K562 (cell line): ENCODE results near the gene BEST2. TPM values are rescaled to one million over a fixed set of nuclear protein-coding genes. Genes with fewer than 3 reads are reported as not detected.

ENCODE experiments used
- ELK1 ChIP-seq: sonication (generic); formaldehyde crosslinking; IDR thresholded peaks from 2 replicates; pipeline ENCODE4 v1.8.1; 2022; ENCODE audit warnings: missing genetic modification reagents
- MBD1 ChIP-seq: fragments of 250-450 bp; sonication (Bioruptor Pico); IDR thresholded peaks from 2 replicates; pipeline ENCODE4 v1.8.0; 2022; ENCODE audit warnings: inconsistent platforms
- MGA ChIP-seq: fragments of 450-650 bp; IDR thresholded peaks from 2 replicates; pipeline ENCODE4 v1.6.1; 2016; ENCODE audit warnings: mild to moderate bottlenecking, moderate library complexity
- PHF8 ChIP-seq: fragments of 200-600 bp; sonication (generic); IDR thresholded peaks from 2 replicates; pipeline ENCODE4 v1.6.1; 2012; ENCODE audit warnings: mixed run types, mild to moderate bottlenecking, inconsistent platforms, low read length, moderate library complexity, borderline replicate concordance
- SP1 ChIP-seq: sonication (generic); formaldehyde crosslinking; IDR thresholded peaks from 2 replicates; pipeline ENCODE4 v1.8.1; 2022; ENCODE audit warnings: mild to moderate bottlenecking, missing genetic modification reagents
- ZBTB49 ChIP-seq: sonication (generic); formaldehyde crosslinking; IDR thresholded peaks from 2 replicates; pipeline ENCODE4 v1.8.0; 2022; ENCODE audit warnings: missing genetic modification reagents, mild to moderate bottlenecking, borderline replicate concordance
- polyA plus RNA-seq, 8 experiments: library from polyadenylated mRNA; depleted of rRNA in 4 of 8; stranded (reverse) in 5 of 8; unstranded in 3 of 8; fragments of >200 nt; fragmentation: Nextera tagmentation in 2 of 8; fragmentation: Illumina TruSeq in 1 of 8; extraction: Ambion mirVana in 2 of 8; extraction: Trizol in 1 of 8; gene quantifications; 2 replicates each; pipeline versions ENCODE4 v1.2.1 to v1.2.3, GENCODE V29; 2011 to 2014; ENCODE audit warnings: inconsistent platforms in 1 of 8, missing spikeins in 1 of 8
- total RNA-seq, 7 experiments: library from RNA; depleted of rRNA in 6 of 7; stranded (reverse); fragments of >200 nt in 6 of 7; fragmentation: Illumina TruSeq in 2 of 7; extraction: Trizol in 2 of 7; gene quantifications; 2 replicates each; pipeline versions ENCODE4 v1.2.1 to v1.2.3, GENCODE V29; 2011 to 2021; ENCODE audit warnings: low replicate concordance in 1 of 7

BEST2 gene
- total and polyA plus RNA-seq, 9 of the 15 experiments (the other 6 are each of a cell fraction or from before 2014, with no cell fraction given) = not detected

GRCh38 chr19:12774588-12775555, 23.3 kb downstream of the BEST2 start, which contains the start of gene HOOK2 (continued):
- TF ChIP-seq MGA (0 out of 2 replicates have a peak, but pooled peaks have one; percentile 23), ELK1 (CRISPR knock-in tag) (no peak), MBD1 (CRISPR knock-in tag) (no peak), SP1 (CRISPR knock-in tag) (peak; percentile 30; the same call in 1 of the 2 replicates), ZBTB49 (CRISPR knock-in tag) (no peak), PHF8 (peak; percentile 81; the same call in 1 of the 2 replicates)
